NCI-H2107 treated with DMSO at 0.1 percent for 48 hours (cell line): Measurements from ENCODE around the gene FIBIN.
"Not testable (repeated sequence)": the region's sequence is repeated elsewhere in the genome, so short reads cannot be mapped to it uniquely, and the experiment has no call there.

Experiments
- DNase-seq: peaks from one replicate; lab custom pipeline; 2025; ENCODE audit not compliant: unreplicated experiment; lab: John Stamatoyannopoulos, UW

FIBIN gene

DNA sequence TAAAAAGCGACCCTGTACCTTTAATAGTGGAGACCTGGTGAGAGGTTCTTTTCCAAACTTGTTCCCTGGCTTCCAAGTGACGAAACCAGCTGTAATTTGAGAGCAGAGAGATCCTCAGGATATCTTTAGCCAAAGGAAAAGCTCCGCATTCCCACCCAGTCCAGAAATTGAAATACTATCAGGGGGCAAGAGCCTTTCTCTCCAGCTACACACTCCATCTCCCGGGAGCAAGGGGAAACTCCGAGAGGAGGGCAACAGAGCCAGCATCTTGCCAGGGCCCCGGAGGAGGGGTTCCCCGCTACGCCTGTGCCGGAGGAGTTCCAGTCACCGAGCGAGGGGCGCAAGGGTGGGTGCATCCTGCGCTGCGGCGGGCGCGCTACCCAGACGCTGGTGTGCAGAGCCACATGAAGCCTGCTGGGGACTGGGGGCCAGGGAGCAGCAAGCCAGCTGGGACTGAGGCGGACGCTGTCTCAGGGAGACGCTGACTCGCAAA is at the start of gene FIBIN:
Gene FIBIN, plus strand, starts transcription at position 148 of the 493 bp plus-strand sequence. CDS start 415 bp downstream, outside the sequence.
- DNase-seq = no peak

DNA sequence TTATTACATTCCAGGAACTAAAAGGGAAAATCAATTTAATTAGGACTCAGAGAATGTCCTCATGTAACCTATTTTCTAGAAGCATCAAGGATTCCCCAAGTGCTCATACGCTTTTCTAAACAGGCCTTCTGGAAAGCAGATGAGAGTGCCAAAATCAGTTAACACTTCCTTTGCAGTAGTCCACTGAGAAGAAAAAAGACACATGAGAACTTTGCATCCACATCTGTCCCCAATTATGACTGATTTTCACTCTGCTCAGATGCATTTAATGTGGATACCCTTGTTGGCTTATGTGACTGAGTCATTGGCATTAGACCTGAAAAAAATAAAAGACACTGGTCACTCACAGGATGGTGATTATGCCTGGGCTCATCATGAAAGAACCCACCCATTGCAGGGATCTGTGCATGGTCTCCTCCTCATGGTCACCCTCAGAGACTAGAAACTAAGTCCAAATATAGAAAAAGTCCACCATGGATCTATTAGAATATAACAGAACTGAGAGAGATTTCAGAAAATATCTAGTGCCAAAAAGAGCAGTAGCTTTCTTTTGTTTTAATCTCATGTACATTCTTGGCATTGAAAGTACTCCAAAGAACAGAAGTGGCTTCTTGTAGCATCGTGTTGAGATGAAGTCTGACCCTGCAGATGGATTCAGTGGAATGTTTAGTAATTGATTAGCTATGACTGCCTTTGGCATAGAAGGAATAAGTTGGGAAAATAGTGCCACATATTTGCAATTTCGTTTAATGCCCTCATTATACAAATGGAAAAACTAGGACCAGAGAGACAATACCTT is 48.8 kb upstream of the FIBIN start:
- no peak for DNase-seq

DNA sequence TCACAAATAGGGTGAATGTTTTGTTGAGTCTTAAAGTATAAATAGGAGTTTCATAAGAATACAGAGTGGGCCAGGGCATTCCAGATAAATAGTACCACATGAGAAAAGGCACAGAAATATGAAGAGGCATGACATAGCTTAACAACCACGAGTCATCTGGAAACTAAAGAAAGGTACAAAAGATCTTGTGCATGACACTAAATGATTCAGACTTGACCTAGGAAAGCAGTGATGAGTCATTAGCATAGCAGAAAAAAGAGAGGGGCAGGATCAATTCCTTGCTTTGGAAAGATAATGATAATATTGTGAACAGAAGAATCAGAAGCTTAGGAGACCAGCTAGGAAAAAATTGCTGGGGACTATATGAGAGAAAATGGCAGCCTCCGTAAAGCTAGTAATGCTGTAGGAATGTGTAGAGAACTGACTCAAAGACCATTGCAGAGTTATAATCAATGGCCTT is 47.6 kb upstream of the FIBIN start:
- no peak for DNase-seq

DNA sequence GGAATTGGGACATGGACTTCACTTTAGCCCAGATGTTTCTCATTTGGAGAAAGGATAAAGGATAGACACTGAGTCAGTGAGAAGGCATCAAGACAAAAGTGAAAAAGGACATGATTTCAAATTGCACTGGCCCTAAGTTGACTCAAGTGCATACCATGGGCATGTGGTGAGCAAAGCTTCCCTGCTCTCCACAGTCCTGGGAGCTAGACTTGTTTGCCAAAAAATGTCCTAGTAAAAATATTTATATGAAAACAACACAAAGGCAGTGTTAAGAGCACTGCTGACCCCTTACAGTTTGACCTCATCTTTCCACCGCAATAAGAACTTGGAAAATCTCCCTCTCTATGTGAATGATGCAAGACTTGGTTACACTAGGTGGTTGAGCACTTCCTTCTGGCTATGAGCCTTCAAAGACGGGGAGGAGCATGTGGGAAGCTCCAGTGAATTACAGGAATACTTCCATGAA is 46.5 kb upstream of the FIBIN start:
- no peak for DNase-seq

DNA sequence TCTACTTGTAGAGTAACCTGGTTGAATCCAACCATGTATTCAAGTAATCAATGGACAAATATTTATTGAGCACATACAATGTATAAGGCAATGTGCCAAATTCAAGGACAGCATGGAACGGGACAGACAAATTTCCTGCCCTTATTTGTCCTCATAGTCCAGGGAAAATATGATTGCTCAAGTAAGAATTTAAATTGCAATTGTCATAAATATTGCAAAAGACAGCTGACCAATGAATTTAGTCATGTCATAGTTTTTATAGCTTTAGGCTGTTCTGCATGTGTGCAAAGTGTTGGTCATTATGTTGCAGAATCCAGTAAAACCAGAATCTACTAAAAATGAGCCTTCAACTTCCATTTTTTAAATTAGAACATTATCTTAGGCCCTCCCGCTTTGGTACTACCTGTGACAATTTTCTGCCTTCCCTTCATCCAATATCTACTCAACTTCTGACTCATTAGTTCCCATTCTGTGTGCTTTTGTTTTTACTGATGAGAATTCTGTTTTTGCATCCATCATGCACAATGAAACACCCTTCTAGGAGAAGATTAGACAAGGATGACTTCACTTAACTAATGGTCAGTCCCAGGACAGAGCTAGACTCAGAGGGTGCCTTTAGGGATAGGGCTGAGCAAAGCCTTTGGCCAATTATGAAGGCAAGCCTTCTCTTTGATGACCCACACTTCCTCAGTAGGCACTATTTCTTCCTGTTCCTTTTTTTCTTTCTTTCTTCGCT is 45.8 kb upstream of the FIBIN start:
- no peak for DNase-seq

DNA sequence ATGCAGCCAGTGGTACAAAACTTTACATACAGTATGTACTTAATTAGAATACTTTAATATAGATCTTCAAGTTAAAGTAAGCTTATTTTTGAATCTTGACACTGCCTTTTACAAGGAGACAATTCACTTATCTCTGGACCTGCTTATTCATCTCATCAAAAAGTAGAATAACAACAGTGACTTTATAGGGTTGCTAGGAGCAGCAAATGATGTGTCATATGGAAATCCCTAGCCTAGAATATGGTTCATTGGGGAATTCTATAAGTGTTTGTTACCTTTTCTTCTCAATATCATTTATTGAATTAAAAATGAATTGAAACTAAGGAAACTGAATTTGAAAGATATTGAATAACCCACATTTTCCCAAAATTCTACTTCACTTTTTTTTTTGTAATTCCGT is 45.0 kb upstream of the FIBIN start:
- DNase-seq = no peak

DNA sequence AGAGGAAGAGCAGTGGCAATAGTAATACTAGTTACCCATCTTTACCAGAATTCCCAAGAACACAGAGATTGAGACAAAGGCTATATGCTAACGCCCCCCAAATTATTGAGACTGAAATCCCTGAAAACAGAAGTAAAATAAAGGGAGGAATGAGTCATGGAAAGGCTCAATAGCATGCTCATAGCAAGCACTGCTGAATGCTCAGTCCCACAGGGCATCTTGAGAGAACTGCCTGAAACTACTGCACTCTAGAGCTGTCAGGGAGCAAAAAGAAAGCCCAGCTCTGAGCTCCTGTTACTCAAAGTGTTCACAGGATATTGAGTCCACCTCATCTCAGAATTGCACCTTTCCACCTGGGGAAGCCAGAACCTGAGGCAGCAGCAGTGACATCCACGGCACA is 44.1 kb upstream of the FIBIN start:
- DNase-seq = no peak

DNA sequence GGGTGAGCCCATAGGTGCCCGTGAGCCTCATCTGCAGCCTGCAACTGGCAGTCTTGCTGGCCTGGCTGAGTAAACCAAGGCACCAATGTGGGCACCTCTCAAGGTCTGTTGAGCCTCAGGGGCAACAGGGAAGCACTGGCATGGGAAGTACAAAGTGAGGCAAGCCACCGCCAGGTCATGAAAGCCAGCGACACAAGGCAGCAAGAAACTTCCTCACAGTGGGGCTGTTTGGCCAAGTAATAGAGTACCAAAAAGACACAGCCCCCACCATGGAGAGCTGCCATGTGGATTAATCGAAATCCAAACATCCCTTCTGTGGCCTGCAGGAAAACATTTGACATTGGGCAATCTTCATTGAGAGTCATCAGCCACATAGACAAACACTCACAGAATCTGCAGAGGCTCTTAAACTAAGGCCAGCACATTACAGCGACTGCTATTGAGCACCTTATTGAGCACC is 43.6 kb upstream of the FIBIN start:
- DNase-seq = no peak

DNA sequence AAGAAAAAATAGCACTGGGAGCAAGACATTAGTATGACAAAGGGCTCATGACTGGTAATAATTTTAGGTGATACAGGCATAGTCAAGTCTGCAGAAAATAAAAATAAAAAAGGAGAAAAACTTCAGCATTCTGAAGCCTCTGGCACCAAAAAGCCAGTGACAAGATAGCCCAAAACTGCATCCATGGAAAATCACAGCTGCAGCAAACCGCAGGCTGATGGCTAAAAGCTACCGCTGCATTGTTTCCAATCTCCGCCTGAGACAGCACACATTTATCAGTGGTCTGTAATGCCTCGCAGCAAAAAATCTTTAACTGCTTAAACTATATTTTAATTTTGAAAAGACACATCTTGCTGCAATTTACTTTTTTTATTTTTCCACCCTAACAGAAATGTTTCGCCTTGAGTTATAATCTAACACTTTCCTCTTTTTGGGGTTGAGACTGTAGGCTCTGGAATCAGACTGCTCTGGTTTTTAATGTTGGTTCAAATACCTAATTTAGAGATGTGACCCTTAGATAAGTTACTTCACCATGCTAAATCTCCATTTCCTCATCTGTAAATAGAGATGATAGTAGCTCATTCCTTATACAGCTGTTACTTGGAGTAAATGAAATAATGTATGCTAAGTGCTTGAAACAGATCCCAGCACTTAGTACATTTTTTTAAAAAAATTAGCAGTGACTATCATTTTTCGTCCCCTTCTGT is 42.0 kb upstream of the FIBIN start:
- no peak for DNase-seq

DNA sequence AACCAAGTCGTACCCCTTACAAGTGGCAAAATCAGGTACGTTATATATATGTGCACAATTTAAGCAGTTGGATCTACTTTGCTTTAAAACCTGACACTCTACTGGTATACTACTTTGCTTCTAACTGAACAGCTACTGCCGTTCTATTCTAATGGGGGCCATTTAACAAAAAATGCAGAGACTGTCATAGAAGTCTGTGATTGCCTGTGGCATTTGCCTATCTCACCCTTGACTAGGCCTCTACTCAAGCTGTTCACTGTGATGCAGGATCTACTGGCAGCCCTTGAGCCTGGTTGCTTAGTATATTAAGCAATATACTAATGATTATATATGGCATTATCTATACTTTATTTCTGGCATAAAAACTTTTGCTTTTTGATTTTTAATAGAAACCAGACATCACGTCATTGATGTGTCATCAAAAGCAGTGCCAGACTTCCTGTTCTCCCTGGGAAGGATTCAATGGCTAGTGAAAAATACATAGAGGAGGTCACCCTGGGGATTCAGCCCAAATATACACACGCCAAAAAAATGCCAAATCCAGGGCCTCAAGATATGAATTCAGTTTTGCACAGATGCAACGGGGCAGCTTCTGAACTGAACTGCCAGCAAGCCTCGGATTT is 40.0 kb upstream of the FIBIN start:
- DNase-seq = no peak

DNA sequence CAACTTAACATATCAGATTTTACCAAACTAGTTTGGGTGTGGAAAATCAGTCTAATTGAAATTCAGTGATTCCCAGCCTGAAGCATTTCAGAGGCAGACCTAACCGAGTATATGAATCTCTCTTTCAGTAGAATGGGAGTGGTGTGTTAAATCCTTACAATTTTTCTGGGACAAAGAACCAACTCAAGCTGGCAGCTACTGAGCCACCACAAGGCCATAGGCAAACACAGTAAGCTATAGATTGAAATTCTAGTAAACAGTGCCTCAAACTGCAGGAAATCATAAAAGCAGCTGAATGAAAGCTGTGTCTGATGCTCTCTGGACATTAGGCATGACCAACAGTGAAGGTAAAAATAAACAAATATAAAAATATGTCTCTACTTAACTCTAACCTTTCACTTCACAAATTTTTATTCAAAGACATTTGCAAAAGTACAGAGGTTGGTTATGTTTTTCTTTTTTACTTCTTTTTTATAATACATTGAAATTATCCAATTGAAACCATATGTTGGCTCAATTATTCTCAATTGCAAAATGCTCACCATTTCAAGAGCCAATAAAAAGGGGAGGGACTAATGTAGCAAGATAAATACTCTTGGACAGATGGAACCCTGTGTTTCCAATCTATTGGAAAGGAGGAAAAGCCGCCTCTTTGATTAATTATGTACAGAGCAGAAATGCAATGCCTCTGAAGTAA is 35.8 kb upstream of the FIBIN start:
- no peak for DNase-seq

DNA sequence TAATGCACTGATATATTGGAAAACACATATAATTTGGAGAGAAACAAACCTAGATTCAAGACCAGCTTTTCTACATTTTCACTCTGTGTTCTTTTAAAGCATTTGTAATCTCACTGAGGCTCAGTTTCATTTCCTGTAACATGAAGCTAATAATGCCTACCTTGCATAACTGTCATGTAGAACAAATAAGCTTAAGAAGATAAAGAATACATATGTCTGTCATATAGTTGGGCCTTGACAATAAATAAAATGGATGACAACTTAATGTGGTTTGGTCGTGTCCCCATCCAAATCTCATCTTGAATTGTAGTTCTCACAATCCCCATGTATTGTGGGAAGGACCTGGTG is 35.2 kb upstream of the FIBIN start:
- DNase-seq = no peak

DNA sequence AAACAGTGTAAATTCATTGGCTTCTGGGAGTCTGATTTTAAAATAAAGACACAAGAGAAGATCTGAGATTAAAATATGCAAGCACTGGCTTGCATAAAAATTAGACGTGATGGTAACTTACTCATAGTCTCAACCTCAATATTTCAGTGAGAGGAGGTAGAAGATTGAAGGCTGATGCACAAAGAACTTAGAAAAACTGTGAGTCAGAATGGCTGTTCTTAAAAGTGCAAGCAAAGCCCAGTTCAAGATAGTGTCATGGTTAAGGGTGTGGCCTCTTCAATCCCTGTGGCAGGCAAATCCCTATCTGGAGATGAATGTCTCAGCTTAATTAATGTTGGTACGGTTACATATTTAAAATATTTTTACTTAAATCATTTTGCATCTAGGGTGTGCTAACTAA is 33.6 kb upstream of the FIBIN start:
- DNase-seq = no peak

DNA sequence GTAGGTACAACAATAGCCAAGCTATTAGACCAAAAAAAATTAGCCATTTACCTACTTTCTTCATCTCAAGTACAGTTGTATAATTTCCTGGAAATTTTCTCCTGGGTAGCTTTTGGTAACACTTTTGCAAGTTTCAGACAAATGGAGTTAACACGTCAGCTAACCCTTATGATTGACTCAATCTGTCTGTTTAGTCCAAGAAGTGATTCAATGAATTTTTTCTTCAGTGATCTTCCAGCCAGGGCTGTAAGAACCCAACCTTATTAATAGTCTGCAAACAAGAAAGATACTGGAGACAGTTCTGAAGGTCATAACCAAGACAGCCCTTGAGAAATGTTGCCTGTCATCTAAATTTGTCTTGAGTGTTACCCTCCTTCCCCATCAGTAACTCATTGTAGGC is 30.1 kb upstream of the FIBIN start:
- no peak for DNase-seq

DNA sequence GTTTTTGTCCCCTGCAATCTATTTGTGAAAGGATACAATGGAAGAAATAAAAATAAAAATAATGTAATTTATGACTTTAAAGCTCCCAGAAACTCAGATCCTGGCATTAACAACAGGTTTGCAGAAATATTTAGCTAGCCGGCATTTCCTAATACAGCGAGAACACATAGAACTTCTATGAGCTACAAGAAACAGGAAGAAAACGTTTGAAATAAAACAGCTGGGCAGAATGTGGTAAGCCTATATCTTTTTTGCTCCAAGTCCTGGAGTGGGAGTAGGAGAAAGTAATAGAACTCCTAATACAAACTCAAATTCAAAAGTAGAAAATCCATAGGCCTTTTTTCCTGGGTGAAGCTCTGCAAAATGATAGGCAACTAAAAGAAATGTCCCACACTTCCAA is 29.6 kb upstream of the FIBIN start:
- DNase-seq = no peak

DNA sequence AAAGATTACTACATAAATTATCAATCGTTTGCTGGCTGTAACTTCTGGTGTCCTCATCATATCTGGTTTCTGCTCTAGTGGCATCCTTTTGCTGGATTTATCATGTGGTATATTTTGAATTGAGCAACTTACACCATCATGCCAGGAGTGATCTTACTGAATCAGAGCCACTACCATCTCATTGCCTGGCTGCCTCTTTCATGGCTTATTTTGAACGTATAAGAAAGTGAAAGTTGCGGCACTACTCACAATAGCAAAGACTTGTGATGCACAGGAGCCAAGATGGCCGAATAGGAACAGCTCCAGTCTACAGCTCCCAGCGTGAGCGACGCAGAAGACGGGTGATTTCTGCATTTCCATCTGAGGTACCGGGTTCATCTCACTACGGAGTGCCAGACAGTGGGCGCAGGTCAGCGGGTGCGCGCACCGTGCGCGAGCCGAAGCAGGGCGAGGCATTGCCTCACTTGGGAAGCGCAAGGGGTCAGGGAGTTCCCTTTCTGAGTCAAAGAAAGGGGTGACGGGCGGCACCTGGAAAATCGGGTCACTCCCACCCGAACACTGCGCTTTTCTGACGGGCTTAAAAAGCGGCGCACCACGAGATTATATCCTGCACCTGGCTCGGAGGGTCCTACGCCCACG is 28.9 kb upstream of the FIBIN start:
- DNase-seq = not testable (repeated sequence)

DNA sequence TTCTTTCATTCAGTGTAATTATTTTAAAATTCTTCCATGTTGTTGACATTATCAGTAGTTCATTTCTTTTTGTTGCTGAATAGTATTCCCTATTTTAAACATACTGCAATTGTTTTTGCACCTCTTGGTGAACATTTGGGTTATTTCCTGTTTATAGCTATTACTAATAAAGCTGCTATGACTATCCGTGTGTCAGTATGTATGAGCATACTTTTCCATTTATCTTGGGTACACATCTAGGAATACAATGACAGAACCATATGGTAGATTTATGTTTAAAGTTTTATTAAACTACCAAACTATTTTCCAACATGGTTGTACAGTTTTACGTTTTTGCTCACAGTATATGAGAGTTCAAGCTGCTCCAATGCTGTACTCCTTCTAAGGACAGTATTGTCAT is 22.0 kb upstream of the FIBIN start:
- no peak for DNase-seq

DNA sequence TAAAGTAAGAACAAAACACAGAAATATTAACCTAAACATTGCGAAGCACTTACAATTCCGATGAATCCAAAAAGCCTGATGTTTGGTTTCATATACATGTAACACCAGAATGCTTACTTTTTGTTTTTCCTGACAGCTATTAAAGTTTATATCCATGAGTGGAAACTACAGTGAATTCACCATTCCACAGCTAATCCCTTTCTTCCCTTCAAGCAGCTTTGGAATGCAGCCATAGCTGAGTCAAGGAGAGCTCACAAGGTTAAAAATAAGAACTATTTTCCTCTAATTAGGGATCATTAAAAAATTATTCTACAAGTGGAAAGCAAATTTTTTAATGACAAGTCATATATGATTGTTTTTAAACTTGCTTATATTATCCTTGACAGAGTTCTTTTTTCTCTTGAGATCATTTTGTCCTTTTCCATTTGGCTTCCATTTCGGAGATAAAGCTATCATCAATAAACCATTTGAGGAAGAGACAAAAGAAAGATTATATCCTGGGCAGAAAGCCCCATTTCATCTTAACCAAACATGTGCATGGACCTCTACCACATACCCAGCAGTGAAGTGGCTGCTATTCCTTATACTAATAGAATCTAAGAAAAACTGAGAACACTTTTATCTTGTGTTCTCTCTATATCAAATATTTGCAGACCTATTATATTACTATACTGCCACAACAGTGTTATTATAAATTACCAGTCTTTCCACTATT is 19.7 kb upstream of the FIBIN start:
- no peak for DNase-seq

DNA sequence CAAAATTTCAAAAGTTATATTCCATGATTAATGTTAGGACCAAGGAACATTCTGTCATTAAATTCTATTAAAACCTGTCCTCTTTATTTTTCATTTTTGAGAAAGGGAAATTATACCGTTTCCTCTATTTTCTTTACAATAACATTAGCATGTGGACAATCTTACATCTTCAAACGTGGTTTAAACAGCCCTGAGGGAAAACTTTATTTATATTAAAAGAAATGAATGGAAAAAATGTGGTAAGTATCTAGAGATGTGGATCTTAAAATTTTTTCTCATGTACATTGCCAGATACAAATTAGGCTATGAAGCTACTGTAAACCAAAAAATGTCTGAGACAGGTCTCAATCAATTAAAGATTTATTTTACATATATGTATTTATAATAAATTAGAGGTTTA is 18.9 kb upstream of the FIBIN start:
- DNase-seq = no peak
